ENCODE measurements around the gene MTMR6. TPM values are rescaled to one million over a fixed set of nuclear protein-coding genes. Genes with fewer than 3 reads are reported as not detected.

Gene MTMR6
- polyA plus RNA-seq, 1 donor from 2014 or later = 45.4 TPM

GRCh38 chr13:25330541-25330940, 43.3 kb upstream of the MTMR6 start:
- no peak overlapping the region for H3K9ac ChIP-seq (ENCODE audit: low read length)
- H3K27ac ChIP-seq (ENCODE audit: low read length) = no peak overlapping the region
- H3K36me3 ChIP-seq (ENCODE audit: insufficient read depth, low read length) = peaks cover 15% of the 10 kb centered on the region
- H3K9me3 ChIP-seq (ENCODE audit: low read length) = no peaks in the 10 kb centered on the region
- H3F3A ChIP-seq (ENCODE audit: insufficient read depth, low read length, poor library complexity, severe bottlenecking) = no peaks in the 10 kb centered on the region
- TF ChIP-seq RAD21 (conservative IDR thresholded peaks at IDR 0.05) = no peak
- TF ChIP-seq SMC3 (conservative IDR thresholded peaks at IDR 0.05; ENCODE audit: poor library complexity) = no peak
- TF ChIP-seq POLR2AphosphoS5 (IDR thresholded peaks at IDR 0.05) = no peak
- no peak for TF ChIP-seq REST (IDR thresholded peaks at IDR 0.05; ENCODE audit: borderline replicate concordance)
- TF ChIP-seq TAF1 (IDR thresholded peaks at IDR 0.05; ENCODE audit: low read depth) = no peak
- no peak for TF ChIP-seq EP300 (conservative IDR thresholded peaks at IDR 0.05; ENCODE audit: poor library complexity, severe bottlenecking)
- no peak for TF ChIP-seq CTCF (IDR thresholded peaks at IDR 0.05; ENCODE audit: poor library complexity, severe bottlenecking)
- TF ChIP-seq MXI1 (conservative IDR thresholded peaks at IDR 0.05; ENCODE audit: poor library complexity, severe bottlenecking) = no peak
- no peak for TF ChIP-seq EZH2 (IDR thresholded peaks at IDR 0.05; ENCODE audit: borderline replicate concordance, insufficient read depth, low read length, poor library complexity, severe bottlenecking)
- H3K4me3 ChIP-seq (ENCODE audit: low read length) = no peak overlapping the region
- no peaks in the 10 kb centered on the region for H3K9me2 ChIP-seq (ENCODE audit: insufficient read depth, low read length)
- peaks cover 6% of the 10 kb centered on the region for H3K79me2 ChIP-seq (replicated peaks; ENCODE audit: insufficient read depth, low read length)
- H4K20me1 ChIP-seq (ENCODE audit: insufficient read depth) = no peaks in the 10 kb centered on the region
- no peak overlapping the region for H2AFZ ChIP-seq (ENCODE audit: low read depth, low read length)
- no peak overlapping the region for H3K4me2 ChIP-seq (ENCODE audit: low read length)
- H3K27me3 ChIP-seq (ENCODE audit: insufficient read depth, low read depth, low read length) = no peaks in the 10 kb centered on the region

- Histone ChIP-seq H3K9me3 (ENCODE audit: low read length) (no peaks in the 10 kb centered on the region), H3K27ac (ENCODE audit: low read length) (no peak overlapping the region), H3K36me3 (ENCODE audit: insufficient read depth, low read length) (peaks cover 15% of the 10 kb centered on the region), H3F3A (ENCODE audit: insufficient read depth, low read length, poor library complexity, severe bottlenecking) (no peaks in the 10 kb centered on the region), H3K9me2 (ENCODE audit: insufficient read depth, low read length) (no peaks in the 10 kb centered on the region), H2AFZ (ENCODE audit: low read depth, low read length) (no peak overlapping the region), H3K9ac (ENCODE audit: low read length) (no peak overlapping the region), H3K79me2 (replicated peaks; ENCODE audit: insufficient read depth, low read length) (peaks cover 5% of the 10 kb centered on the region), H3K27me3 (ENCODE audit: insufficient read depth, low read depth, low read length) (no peaks in the 10 kb centered on the region), H3K4me3 (ENCODE audit: low read length) (no peak overlapping the region), H4K20me1 (ENCODE audit: insufficient read depth) (no peaks in the 10 kb centered on the region), H3K4me2 (ENCODE audit: low read length) (no peak overlapping the region)
- TF ChIP-seq POLR2AphosphoS5 (IDR thresholded peaks at IDR 0.05) (no peak), RAD21 (conservative IDR thresholded peaks at IDR 0.05) (no peak), EP300 (conservative IDR thresholded peaks at IDR 0.05; ENCODE audit: poor library complexity, severe bottlenecking) (no peak)
Observed at GRCh38 chr13:25329706-25330105, 42.4 kb upstream of the MTMR6 start.

GRCh38 chr13:25324100-25324499, 36.8 kb upstream of the MTMR6 start:
- Histone ChIP-seq H3K36me3 (ENCODE audit: insufficient read depth, low read length) (no peaks in the 10 kb centered on the region), H3K9me2 (ENCODE audit: insufficient read depth, low read length) (no peaks in the 10 kb centered on the region), H3K27ac (ENCODE audit: low read length) (no peak overlapping the region), H3K9ac (ENCODE audit: low read length) (no peak overlapping the region), H3K4me2 (ENCODE audit: low read length) (no peak overlapping the region), H3K4me3 (ENCODE audit: low read length) (no peak overlapping the region), H3F3A (ENCODE audit: insufficient read depth, low read length, poor library complexity, severe bottlenecking) (no peaks in the 10 kb centered on the region), H4K20me1 (ENCODE audit: insufficient read depth) (no peaks in the 10 kb centered on the region), H3K27me3 (ENCODE audit: insufficient read depth, low read depth, low read length) (no peaks in the 10 kb centered on the region), H3K79me2 (replicated peaks; ENCODE audit: insufficient read depth, low read length) (no peaks in the 10 kb centered on the region), H2AFZ (ENCODE audit: low read depth, low read length) (no peak overlapping the region), H3K9me3 (ENCODE audit: low read length) (no peaks in the 10 kb centered on the region)
- TF ChIP-seq TAF1 (IDR thresholded peaks at IDR 0.05; ENCODE audit: low read depth) (no peak), RAD21 (conservative IDR thresholded peaks at IDR 0.05) (no peak), MXI1 (conservative IDR thresholded peaks at IDR 0.05; ENCODE audit: poor library complexity, severe bottlenecking) (no peak), REST (IDR thresholded peaks at IDR 0.05; ENCODE audit: borderline replicate concordance) (no peak), EZH2 (IDR thresholded peaks at IDR 0.05; ENCODE audit: borderline replicate concordance, insufficient read depth, low read length, poor library complexity, severe bottlenecking) (no peak), EP300 (conservative IDR thresholded peaks at IDR 0.05; ENCODE audit: poor library complexity, severe bottlenecking) (no peak), SMC3 (conservative IDR thresholded peaks at IDR 0.05; ENCODE audit: poor library complexity) (no peak), POLR2AphosphoS5 (IDR thresholded peaks at IDR 0.05) (no peak), CTCF (IDR thresholded peaks at IDR 0.05; ENCODE audit: poor library complexity, severe bottlenecking) (no peak)
